A673 (cell line): ENCODE measurements around the gene ITSN2.

Experiments
- EZH2 ChIP-seq: fragments of 200-600 bp; sonication (generic); IDR thresholded peaks from 2 replicates; pipeline ENCODE4 v1.6.1; 2017; ENCODE audit warnings: borderline replicate concordance, low read depth, mild to moderate bottlenecking, mixed read lengths, antibody characterized with exemption, low read length; ENCODE audit not compliant: poor library complexity, severe bottlenecking
- TF ChIP-seq, protein P1 (sequence below): fragments of 300-800, 200-600 bp; sonication (generic); conservative IDR thresholded peaks from 2 replicates; pipeline ENCODE4 v1.5.1; 2017; ENCODE audit warnings: low read depth, mild to moderate bottlenecking, antibody characterized with exemption, low read length, moderate library complexity, mixed read lengths

DNA sequence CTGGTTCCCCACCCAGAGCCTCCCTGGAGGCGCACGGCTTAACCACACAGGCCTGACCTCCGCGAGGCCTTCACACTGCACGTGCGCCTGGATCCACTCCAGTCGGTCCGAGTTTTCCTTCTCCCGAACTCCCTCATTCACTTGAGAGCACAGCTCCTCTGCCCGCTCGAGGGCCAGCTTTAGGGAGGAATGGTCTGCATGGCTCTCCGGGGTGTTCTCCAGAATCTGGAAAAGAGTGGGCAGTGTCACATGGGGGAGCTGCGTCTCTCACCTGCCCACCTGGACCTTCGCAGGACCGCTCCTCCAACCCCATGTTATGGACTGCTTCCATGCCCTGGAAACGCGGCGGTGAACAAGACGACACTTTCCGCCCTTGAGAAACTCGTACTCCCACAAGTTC lies 149.6 kb downstream of the ITSN2 start:
- TF ChIP-seq, protein P1, sequence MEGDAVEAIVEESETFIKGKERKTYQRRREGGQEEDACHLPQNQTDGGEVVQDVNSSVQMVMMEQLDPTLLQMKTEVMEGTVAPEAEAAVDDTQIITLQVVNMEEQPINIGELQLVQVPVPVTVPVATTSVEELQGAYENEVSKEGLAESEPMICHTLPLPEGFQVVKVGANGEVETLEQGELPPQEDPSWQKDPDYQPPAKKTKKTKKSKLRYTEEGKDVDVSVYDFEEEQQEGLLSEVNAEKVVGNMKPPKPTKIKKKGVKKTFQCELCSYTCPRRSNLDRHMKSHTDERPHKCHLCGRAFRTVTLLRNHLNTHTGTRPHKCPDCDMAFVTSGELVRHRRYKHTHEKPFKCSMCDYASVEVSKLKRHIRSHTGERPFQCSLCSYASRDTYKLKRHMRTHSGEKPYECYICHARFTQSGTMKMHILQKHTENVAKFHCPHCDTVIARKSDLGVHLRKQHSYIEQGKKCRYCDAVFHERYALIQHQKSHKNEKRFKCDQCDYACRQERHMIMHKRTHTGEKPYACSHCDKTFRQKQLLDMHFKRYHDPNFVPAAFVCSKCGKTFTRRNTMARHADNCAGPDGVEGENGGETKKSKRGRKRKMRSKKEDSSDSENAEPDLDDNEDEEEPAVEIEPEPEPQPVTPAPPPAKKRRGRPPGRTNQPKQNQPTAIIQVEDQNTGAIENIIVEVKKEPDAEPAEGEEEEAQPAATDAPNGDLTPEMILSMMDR, result no peak
- TF ChIP-seq EZH2, result no peak
